GM21390 (cell line): Measurements from ENCODE around the gene IER5L.

Source experiments
- ATAC-seq: cut with Tn5 transposase; IDR thresholded peaks from one replicate; pipeline ENCODE4 v1.9.1; 2021; ENCODE audit not compliant: unreplicated experiment

The IER5L gene

GRCh38 chr9:129182122-129182521, 4.1 kb upstream of the IER5L start:
- no peak for ATAC-seq

- ATAC-seq, result no peak
Observed at GRCh38 chr9:129181246-129181645, 3.2 kb upstream of the IER5L start.

GRCh38 chr9:129178568-129179382, 714 bp upstream of the IER5L start:
- ATAC-seq, result no peak

GRCh38 chr9:129177443-129177790, 644 bp downstream of the IER5L start:
- peak; percentile 14 for ATAC-seq

GRCh38 chr9:129176701-129177442, 1.2 kb downstream of the IER5L start:
- ATAC-seq, result no peak

- no peak for ATAC-seq
Observed at GRCh38 chr9:129175825-129176633, 2.0 kb downstream of the IER5L start.

- ATAC-seq, result no peak
Observed at GRCh38 chr9:129175515-129175824, 2.6 kb downstream of the IER5L start.

GRCh38 chr9:129174724-129175514, 3.1 kb downstream of the IER5L start:
- ATAC-seq, result no peak

- ATAC-seq, result no peak
Observed at GRCh38 chr9:129174102-129174723, 3.8 kb downstream of the IER5L start.

- no peak for ATAC-seq
Observed at GRCh38 chr9:129173296-129174101, 4.6 kb downstream of the IER5L start.

- ATAC-seq, result no peak
Observed at GRCh38 chr9:129172816-129173215, 5.2 kb downstream of the IER5L start.

- no peak for ATAC-seq
Observed at GRCh38 chr9:129171993-129172751, 5.9 kb downstream of the IER5L start.

GRCh38 chr9:129170229-129170628, 7.8 kb downstream of the IER5L start:
- ATAC-seq, result no peak

GRCh38 chr9:129166623-129167557, 11.2 kb downstream of the IER5L start:
- no peak for ATAC-seq

- ATAC-seq, result no peak
Observed at GRCh38 chr9:129165198-129165597, 12.9 kb downstream of the IER5L start.

- ATAC-seq, result no peak
Observed at GRCh38 chr9:129164246-129164930, 13.7 kb downstream of the IER5L start.

- ATAC-seq, result no peak
Observed at GRCh38 chr9:129163753-129164152, 14.3 kb downstream of the IER5L start.
